CD4-positive, alpha-beta T cell treated with Interleukin-12 subunit alpha and Interleukin-12 subunit beta, for 1 hour (primary cell): Measurements from ENCODE around the gene PDK2.

ENCODE experiments used
- DNase-seq: peaks from one replicate; pipeline ENCODE4 v3.0.0-alpha.2; 2020

Gene PDK2

GRCh38 chr17:50152736-50153135, 57.6 kb downstream of the PDK2 start:
- no peak for DNase-seq

- no peak for DNase-seq
Observed at GRCh38 chr17:50153650-50154575, 58.8 kb downstream of the PDK2 start.

- no peak for DNase-seq
Observed at GRCh38 chr17:50154604-50155003, 59.5 kb downstream of the PDK2 start.

GRCh38 chr17:50155115-50155819, 60.1 kb downstream of the PDK2 start:
- no peak for DNase-seq

GRCh38 chr17:50157891-50158290, 62.7 kb downstream of the PDK2 start:
- no peak for DNase-seq

GRCh38 chr17:50161023-50161910, 66.1 kb downstream of the PDK2 start:
- peak; percentile 95 for DNase-seq
